GM19240 (cell line): Measurements from ENCODE around the gene ABCB11.
"Not testable (repeated sequence)": the region's sequence is repeated elsewhere in the genome, so short reads cannot be mapped to it uniquely, and the experiment has no call there.

Experiments
- DNase-seq: peaks from one replicate; pipeline ENCODE4 v3.0.0; 2011; ENCODE audit warnings: low spot score; ENCODE audit not compliant: insufficient read length

Gene ABCB11

DNA sequence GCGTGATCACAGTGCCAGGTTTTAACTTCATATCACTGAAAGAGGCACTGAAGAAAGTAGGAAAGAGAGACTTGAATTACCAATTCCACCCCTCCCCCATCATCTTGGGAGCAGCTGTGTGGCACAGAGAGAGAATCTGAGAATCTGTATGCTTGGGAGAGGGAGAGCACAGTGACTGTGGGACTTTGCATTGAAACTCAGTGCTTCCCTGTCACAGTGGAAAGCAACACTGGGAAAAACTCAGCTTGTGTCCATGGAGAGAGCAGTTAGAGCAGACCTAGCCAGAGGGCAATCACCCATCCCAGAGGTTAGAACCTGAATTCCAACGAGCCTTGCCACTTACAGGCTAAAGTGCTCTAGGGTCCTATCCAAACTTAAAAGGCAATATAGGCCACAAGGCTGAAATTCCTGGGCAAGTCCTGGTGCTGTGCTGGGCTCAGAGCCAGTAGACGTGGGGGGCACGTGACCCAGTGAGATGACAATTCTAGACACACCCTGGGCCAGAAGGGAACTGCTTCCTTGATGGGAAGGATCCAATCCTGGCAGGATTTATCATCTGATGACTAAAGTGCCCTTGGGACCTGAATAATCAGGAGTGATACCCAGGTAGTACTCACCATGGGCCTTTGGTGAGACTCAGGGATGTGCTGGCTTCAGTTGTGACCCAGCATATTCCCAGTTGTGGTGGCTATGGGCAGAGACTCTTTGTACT is 15.5 kb upstream of the ABCB11 start:
- DNase-seq: no peak

DNA sequence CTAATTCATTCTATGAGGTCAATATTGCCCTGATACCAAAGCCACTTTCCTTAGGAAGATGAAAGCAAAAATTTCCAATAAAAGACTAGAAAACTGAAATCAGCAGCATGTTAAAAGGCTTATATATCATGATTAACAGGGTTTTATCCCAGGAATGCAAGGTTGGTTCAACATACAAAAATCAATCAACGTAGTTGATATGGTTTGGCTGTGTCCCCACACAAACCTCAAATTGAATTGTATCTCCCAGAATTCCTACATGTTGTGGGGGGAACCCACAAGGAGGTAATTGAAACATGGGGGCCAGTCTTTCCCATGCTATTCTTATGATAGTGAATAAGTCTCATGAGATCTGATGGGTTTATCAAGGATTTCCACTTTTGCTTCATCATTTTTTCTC is 11.7 kb upstream of the ABCB11 start:
- no peak for DNase-seq

DNA sequence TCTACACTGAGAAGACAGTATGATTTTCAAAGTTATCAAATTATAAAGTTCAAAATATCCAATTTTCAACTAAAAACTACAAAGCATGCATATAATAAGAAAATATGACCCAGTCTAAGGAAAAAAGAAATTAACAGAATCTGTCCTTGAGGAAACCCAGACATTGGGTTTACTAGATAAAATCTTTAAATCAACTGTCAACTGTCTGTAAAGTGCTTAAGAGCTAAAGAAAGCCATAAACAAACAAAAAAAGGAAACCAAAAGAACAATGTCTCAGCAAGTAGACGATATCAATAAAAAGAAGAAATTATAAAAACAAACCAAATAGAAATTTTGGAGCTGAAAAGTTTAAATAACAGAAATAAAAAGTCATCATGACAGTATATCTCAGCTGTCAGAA is 10.5 kb upstream of the ABCB11 start:
- DNase-seq: no peak

DNA sequence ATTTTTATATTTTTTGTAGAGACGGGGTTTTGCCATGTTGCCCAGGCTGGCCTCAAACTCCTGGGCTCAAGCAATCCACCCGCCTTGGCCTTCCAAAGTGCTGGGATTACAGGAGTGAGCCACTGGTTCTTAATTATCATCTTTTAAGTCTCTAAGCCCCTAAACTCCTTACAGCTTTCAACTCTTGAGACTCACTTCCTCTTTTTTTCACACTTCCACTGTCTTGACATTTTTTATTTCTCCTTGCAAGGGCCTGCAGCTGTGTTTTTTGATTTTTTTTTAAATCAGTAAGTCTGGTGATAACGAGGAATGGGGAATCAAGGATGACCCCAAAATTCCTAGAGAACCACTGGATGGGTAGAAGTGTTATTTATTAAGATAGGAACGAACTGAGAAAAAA is 8.6 kb upstream of the ABCB11 start:
- DNase-seq: no peak

- DNase-seq: no peak
Observed at GRCh38 chr2:169038338-169038757, 7.2 kb upstream of the ABCB11 start.

DNA sequence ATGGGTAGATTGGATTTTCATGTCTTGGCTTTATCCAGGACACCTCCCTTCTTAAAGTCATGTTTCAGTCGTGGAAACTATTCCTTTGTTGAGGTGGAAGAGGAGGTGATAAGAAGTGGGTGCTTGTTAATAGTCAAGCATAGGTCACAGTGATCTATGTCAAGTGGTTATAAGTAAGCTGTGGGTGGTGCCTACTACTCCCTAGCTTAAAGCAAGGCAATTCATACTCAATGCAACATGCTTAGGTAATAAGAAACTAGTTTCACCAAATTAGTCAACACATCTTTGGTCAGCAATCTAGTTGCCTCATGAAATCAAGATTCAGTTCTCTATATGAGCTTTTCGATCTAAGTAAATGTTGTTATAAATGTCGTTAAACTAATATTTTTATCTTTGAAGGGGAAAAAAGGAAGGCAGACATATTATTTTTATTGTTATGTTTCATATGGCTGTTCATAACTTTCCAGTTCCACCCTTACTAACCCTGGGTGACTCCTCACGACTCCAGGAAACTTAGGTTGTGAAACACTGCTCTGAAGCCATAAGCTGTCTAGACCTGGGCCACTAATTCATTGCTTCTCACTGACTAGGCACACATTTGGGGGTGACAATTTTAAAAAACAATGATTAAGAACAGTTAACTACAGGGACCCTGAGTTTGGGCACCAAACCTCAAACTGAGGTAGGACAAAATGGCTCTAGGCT is 5.8 kb upstream of the ABCB11 start:
- no peak for DNase-seq

DNA sequence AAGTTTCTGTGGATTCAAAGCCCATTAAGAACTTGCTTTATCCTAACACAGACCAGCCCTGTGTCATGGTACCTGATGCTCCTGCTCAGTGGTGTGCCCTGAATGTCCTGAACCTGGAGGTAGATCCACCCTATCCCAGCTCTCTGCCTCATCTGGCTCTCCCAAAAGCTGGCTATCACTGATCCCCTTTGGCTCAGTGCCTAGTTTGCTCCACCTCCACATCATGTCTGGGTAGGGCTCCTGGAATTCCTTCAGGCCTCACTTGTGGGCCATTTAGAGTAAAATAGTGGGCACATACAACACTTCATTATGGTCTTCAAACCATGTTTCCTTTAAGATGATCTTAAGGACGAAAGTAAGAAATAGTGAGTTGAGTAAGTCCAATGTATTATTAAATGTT is 4.8 kb upstream of the ABCB11 start:
- no peak for DNase-seq

GRCh38 chr2:169034984-169035544 is 3.9 kb upstream of the ABCB11 start:
- DNase-seq: no peak

- DNase-seq: no peak
Observed at GRCh38 chr2:169034256-169034655, 3.1 kb upstream of the ABCB11 start.

DNA sequence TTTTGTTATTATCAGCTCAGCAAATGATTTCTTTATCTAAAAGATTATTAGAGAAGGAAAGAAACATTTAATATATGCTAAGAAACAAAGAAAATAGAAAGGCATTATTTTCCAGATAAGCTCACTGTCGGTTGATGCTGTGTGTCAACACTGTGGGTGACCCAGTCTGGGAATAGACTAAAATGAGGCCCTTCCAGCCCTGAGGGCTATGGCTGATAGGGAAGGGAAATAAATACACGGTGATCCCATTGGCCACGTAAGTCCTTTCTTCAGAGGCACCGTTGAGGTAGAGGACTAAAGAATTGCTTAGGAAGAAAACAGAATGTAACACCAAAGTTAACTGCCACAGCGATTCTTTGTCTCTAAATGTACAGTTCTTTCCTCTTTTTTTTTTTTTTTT is 1.8 kb downstream of the ABCB11 start:
- no peak for DNase-seq

DNA sequence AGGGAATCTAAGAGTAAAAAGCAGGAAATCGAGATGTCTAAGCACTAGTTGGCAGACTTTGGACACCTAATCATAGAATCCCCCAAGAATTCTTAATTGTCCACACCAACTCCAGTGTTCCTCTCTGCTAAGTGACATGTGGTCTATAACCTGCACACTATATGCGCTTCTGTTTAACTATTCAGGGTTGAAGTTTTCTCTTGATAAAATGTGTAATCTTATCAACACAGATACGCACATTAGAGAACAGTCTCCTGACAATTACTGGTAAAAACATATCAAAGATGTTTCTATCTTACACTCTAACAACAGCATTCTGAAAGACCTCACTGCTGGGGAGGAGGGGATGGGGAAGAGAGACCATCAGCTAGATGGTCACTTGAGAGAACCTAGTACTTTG is 3.9 kb downstream of the ABCB11 start:
- DNase-seq: no peak

DNA sequence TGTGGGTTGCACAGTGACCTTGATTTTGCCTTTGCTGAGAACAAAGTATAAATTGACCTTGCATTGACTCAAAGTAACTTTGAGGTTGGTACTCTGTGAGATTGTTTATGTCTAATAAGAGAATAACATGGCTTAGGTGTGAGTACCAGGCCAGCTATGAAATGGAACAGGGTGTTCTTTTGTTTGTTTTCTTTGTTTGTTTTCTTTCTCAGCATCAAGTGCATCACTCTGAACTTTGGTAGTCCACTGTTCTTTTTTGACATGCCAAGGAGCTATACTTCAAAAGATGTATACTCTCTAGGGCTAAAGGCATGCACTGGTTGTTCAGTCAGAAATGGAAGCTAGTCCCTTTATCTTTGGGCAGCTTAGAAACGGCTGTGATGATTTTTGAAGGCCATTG is 5.1 kb downstream of the ABCB11 start:
- no peak for DNase-seq

DNA sequence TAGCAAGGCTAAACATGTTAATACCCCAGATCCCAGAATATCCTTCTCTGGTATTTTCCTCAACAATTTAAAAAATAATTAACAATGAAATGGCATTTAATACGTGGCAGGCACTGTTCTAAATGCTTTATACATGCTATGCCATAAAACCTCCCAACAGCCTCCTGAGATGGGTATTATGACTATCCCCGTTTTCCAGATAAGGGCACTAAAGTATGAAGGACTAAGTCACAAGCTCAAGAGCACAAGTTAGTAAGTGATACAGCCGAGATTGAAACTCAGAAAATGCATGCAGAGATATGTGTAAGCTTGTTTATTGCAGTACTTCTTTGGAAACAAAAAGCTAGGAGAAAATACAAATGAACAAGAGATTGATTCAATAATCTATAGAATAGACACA is 8.0 kb downstream of the ABCB11 start:
- no peak for DNase-seq

DNA sequence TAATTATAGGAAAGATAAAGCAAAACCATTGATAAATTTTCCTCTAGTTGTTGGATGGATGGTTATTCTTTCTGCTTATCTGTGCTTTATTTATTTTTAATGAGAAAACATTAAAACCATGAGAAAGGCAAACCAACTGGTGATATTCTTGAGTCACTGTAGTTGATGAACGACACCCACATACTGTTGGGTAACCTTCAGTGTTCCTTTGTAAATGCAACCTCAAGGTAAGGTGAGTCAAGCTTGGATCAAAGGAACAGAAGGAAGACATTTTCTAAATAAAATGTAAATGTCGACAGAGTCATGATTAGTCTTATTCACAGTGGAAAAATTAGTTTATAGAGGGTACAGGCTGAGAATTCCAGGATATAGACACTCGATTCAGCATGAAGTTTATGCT is 12.7 kb downstream of the ABCB11 start:
- DNase-seq: no peak

- no peak for DNase-seq
Observed at GRCh38 chr2:169015943-169016342, 15.2 kb downstream of the ABCB11 start.

- no peak for DNase-seq
Observed at GRCh38 chr2:169014780-169015179, 16.3 kb downstream of the ABCB11 start.

DNA sequence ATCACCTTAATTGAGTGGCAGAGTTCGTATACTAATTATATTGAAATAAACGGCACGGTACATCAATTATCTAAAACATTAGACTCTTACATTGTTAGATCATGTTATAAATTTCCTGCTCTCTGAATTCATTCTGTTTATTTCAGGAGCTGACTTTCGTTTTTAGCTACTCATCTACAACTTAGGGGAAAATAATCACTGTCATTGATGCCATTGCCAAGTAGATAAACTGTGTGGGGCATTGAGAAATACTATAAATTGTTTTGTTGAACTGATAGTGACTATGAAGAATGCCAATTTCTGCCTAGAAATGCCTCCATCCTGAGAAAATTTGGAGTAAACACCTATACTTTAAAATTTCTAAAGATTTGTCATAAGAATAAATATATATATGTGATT is 17.5 kb downstream of the ABCB11 start:
- DNase-seq: no peak

- DNase-seq: no peak
Observed at GRCh38 chr2:169012812-169013627, 18.1 kb downstream of the ABCB11 start.

DNA sequence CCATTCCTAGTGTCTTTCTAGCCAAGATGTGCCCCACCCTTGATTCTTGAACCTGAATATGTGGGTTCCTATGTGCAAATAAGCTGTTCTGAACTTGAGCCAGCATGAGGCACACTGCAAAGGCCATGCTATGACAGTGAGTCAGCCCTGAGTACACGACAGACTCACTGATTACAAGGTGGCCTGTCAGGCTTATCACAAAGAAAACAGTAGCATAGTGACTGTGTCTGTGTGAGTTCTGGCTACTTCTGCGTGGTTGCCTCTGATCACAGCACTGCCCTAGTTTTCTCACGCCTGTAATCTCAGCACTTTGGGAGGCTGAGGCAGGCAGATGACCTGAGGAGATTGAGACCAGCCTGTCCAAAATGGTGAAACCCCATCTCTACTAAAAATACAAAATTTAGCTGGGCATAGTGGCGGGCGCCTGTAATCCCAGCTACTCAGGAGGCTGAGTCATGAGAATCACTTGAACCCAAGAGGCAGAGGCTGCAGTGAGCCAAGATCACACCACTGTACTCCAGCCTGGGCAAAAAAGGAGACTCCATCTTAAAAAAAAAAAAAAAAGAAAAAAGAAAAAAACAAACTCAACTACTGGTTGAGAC is 18.8 kb downstream of the ABCB11 start:
- not testable (repeated sequence) for DNase-seq

- DNase-seq: no peak
Observed at GRCh38 chr2:169011698-169012097, 19.4 kb downstream of the ABCB11 start.

DNA sequence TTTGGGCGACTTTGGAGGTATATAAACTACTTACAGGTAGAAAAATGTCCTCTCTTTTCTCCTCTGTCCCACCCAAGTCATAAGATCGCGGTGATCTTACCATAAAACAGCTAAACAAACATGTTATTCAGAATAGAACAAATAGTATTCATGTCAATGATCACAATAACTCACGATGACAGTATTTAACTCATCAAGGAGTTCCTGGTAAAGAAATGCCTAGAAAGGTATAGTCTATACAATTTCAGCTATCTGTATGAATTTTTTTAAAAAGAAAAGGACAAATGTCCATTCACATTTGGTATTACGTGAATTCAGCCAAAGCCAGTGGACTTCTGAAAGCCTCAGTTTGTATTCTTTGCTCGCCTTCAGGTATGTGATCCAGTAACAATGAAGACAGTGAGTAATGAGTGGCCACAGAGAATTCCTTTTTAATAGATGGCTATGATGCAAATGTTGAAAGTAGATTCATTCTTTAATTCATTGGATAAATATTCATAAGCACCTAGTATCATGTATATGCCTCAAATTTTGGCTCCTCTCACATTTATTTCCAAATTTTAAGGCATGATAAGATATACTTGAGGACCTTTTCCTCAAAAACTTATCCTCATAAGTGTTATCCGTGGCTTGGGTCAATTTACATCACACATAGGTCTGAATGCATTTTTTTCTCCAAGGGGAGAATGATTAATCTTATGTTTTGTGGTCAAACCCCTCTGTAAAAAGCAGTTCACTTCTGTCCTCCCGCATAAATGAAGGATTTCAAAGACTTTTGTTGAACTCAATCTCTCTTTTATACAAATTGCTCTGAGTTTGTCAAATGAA is 20.3 kb downstream of the ABCB11 start:
- no peak for DNase-seq
